ENCODE results near the gene PADI2. TPM values are rescaled to one million over a fixed set of nuclear protein-coding genes. Genes with fewer than 3 reads are reported as not detected.

Gene PADI2
- total RNA-seq, 1 donor from 2014 or later = 3.5 TPM

GRCh38 chr1:17158961-17159360 lies 39.7 kb upstream of the PADI2 start:
- no peak overlapping the region for H3K4me3 Mint-ChIP-seq
- H3K27ac Mint-ChIP-seq = no peak overlapping the region
- DNase-seq (ENCODE audit: extremely low spot score, unreplicated experiment) = peak; percentile 16
- peaks cover 16% of the 10 kb centered on the region for H3K9me3 Mint-ChIP-seq
- peaks cover 3% of the 10 kb centered on the region for H3K27me3 Mint-ChIP-seq
- H3K36me3 Mint-ChIP-seq = no peaks in the 10 kb centered on the region
- no peaks in the 10 kb centered on the region for H3K4me1 Mint-ChIP-seq (ENCODE audit: unreplicated experiment)
- TF ChIP-seq CTCF (conservative IDR thresholded peaks at IDR 0.05) = no peak

GRCh38 chr1:17156108-17156507 lies 36.9 kb upstream of the PADI2 start:
- H3K27ac Mint-ChIP-seq = no peak overlapping the region
- no peak for TF ChIP-seq CTCF (conservative IDR thresholded peaks at IDR 0.05)
- no peak overlapping the region for H3K4me3 Mint-ChIP-seq
- DNase-seq (ENCODE audit: extremely low spot score, unreplicated experiment) = no peak
- H3K36me3 Mint-ChIP-seq = no peaks in the 10 kb centered on the region
- no peaks in the 10 kb centered on the region for H3K4me1 Mint-ChIP-seq (ENCODE audit: unreplicated experiment)
- no peaks in the 10 kb centered on the region for H3K27me3 Mint-ChIP-seq
- peaks cover 25% of the 10 kb centered on the region for H3K9me3 Mint-ChIP-seq

- Mint-ChIP-seq H3K27me3 (no peaks in the 10 kb centered on the region), H3K4me3 (no peak overlapping the region), H3K4me1 (ENCODE audit: unreplicated experiment) (no peaks in the 10 kb centered on the region), H3K9me3 (peaks cover 29% of the 10 kb centered on the region), H3K36me3 (no peaks in the 10 kb centered on the region), H3K27ac (no peak overlapping the region)
- no peak for TF ChIP-seq CTCF (conservative IDR thresholded peaks at IDR 0.05)
- DNase-seq (ENCODE audit: extremely low spot score, unreplicated experiment) = no peak
These were observed 36.1 kb upstream of the PADI2 start for GRCh38 chr1:17155257-17155920.

GRCh38 chr1:17149771-17150170 lies 30.5 kb upstream of the PADI2 start:
- no peak overlapping the region for H3K27ac Mint-ChIP-seq
- no peaks in the 10 kb centered on the region for H3K4me1 Mint-ChIP-seq (ENCODE audit: unreplicated experiment)
- peaks cover 7% of the 10 kb centered on the region for H3K27me3 Mint-ChIP-seq
- TF ChIP-seq CTCF (conservative IDR thresholded peaks at IDR 0.05) = no peak
- no peaks in the 10 kb centered on the region for H3K36me3 Mint-ChIP-seq
- no peak overlapping the region for H3K4me3 Mint-ChIP-seq
- peaks cover 20% of the 10 kb centered on the region for H3K9me3 Mint-ChIP-seq
- DNase-seq (ENCODE audit: extremely low spot score, unreplicated experiment) = no peak

- Mint-ChIP-seq H3K9me3 (peaks cover 13% of the 10 kb centered on the region), H3K36me3 (no peaks in the 10 kb centered on the region), H3K27ac (no peak overlapping the region), H3K27me3 (peaks cover 7% of the 10 kb centered on the region), H3K4me3 (no peak overlapping the region), H3K4me1 (ENCODE audit: unreplicated experiment) (no peaks in the 10 kb centered on the region)
- DNase-seq (ENCODE audit: extremely low spot score, unreplicated experiment) = no peak
- TF ChIP-seq CTCF (conservative IDR thresholded peaks at IDR 0.05) = no peak
These were observed 29.8 kb upstream of the PADI2 start for GRCh38 chr1:17148950-17149608.
